Gastroesophageal sphincter (tissue), 4 donors: ENCODE results near the gene FAM117A. TPM values are rescaled to one million over a fixed set of nuclear protein-coding genes. Genes with fewer than 3 reads are reported as not detected.

Experiments
- ATAC-seq: fragments of 150-250 bp; one replicate; pipeline ENCODE4 v1.9.1; 2016; ENCODE audit warnings: mild to moderate bottlenecking, moderate library complexity
- H3K27ac ChIP-seq, 4 donors: fragments of 200-600 bp; sonication (generic) in 3 of 4; 1 replicate in 3 of 4; 2 replicates in 1 of 4; pipeline ENCODE4 v1.5.1; 2016 to 2019
- H3K27me3 ChIP-seq: fragments of 200-600 bp; sonication (generic); one replicate; pipeline ENCODE4 v1.5.1; 2019
- H3K36me3 ChIP-seq, 2 donors: fragments of 200-600 bp; sonication (generic); one replicate each; pipeline ENCODE4 v1.5.1; 2019; ENCODE audit warnings: control low read depth in 1 of 2
- H3K4me1 ChIP-seq, 3 donors: fragments of 200-600 bp; sonication (generic); 1 replicate in 2 of 3; 2 replicates in 1 of 3; pipeline ENCODE4 v1.5.1; 2016 to 2019; ENCODE audit warnings: control low read depth in 2 of 3
- H3K4me3 ChIP-seq, 2 donors: fragments of 200-600 bp; sonication (generic); one replicate each; pipeline ENCODE4 v1.5.1; 2019; ENCODE audit warnings: mild to moderate bottlenecking in 1 of 2, moderate library complexity in 1 of 2
- H3K9me3 ChIP-seq, 3 donors: fragments of 200-600 bp; sonication (generic); one replicate each; pipeline ENCODE4 v1.5.1; 2017 to 2019; ENCODE audit warnings: control low read depth in 2 of 3
- CTCF ChIP-seq, 4 experiments: fragments of 200-600 bp in 2 of 4; fragments of 450-650 bp in 2 of 4; sonication (generic) in 1 of 4; IDR thresholded peaks; one replicate each; pipeline ENCODE4 v1.5.1; 2017 to 2019; ENCODE audit warnings: antibody characterized with exemption in 4 of 4, mild to moderate bottlenecking in 2 of 4, moderate library complexity in 2 of 4
- EP300 ChIP-seq: sonication (generic); formaldehyde crosslinking; IDR thresholded peaks from one replicate; pipeline ENCODE4 v1.6.1; 2017; ENCODE audit warnings: antibody characterized with exemption, mild to moderate bottlenecking
- POLR2A ChIP-seq, 2 donors: fragments of 450-650 bp; IDR thresholded peaks; one replicate each; pipeline ENCODE4 v1.6.1; 2017; ENCODE audit warnings: antibody characterized with exemption in 2 of 2, mild to moderate bottlenecking in 2 of 2, moderate library complexity in 1 of 2
- POLR2AphosphoS5 ChIP-seq: sonication (generic); formaldehyde crosslinking; IDR thresholded peaks from one replicate; pipeline ENCODE4 v1.6.1; 2017; ENCODE audit warnings: antibody characterized with exemption
- WGBS, 2 donors: methylation state at CpG; one replicate each; pipeline ENCODE4 v1.1.5; 2018; ENCODE audit warnings: low coverage in 1 of 2; 5-methylcytosine and 5-hydroxymethylcytosine counted together
- total RNA-seq, 4 donors: library from RNA; depleted of rRNA; stranded (reverse); fragments of >200 nt; gene quantifications; one replicate each; pipeline ENCODE4 v1.1.0, GENCODE V29; 2016

FAM117A gene
- total RNA-seq, 4 donors from 2014 or later: 12.4 to 39.5 (median 19.8) TPM

- WGBS, 2 donors: 78 to 89% methylated on average over 8 to 13 of the region's 13 CpGs
- peaks cover 7 to 77% (median 22%) of the 10 kb centered on the region in 3 donors for H3K4me1 ChIP-seq
- TF ChIP-seq POLR2AphosphoS5 (no peak), EP300 (no peak), POLR2A (IDR thresholded peaks at IDR 0.05) (no peak)
Observed at GRCh38 chr17:49734515-49735490, 29.1 kb downstream of the FAM117A start.

GRCh38 chr17:49731435-49731831 is 32.5 kb downstream of the FAM117A start:
- Histone ChIP-seq H3K27me3 (no peaks in the 10 kb centered on the region), H3K36me3 (peaks cover 0 to 5% of the 10 kb centered on the region in 2 donors), H3K4me1 (peaks cover 7 to 75% (median 29%) of the 10 kb centered on the region in 3 donors), H3K9me3 (no peaks in the 10 kb centered on the region), H3K27ac (peak overlapping the region; percentile 76 to 85 (median 80)), H3K4me3 (no peak overlapping the region)
- 19 to 22% methylated on average over 1 to 4 of the region's 4 CpGs for WGBS, 2 donors
- no peak for ATAC-seq
- no peak for TF ChIP-seq POLR2A (IDR thresholded peaks at IDR 0.05)
- no peak for TF ChIP-seq EP300
- no peak for TF ChIP-seq POLR2AphosphoS5
- no peak for TF ChIP-seq CTCF (IDR thresholded peaks at IDR 0.05)

More at GRCh38 chr17:49734515-49735490, 29.1 kb downstream of the FAM117A start:
- no peak overlapping the region for H3K27ac ChIP-seq
- H3K27me3 ChIP-seq: no peaks in the 10 kb centered on the region
- no peaks in the 10 kb centered on the region for H3K9me3 ChIP-seq
- H3K4me3 ChIP-seq: no peak overlapping the region
- H3K36me3 ChIP-seq: no peaks in the 10 kb centered on the region
- no peak for ATAC-seq

- H3K27ac ChIP-seq: peak overlapping the region; percentile 76 to 85 (median 80)
- H3K27me3 ChIP-seq: no peaks in the 10 kb centered on the region
- WGBS, 2 donors: 28 to 42% methylated on average over 4 to 5 of the region's 5 CpGs
- no peak for ATAC-seq
- H3K4me3 ChIP-seq: no peak overlapping the region
- no peak for TF ChIP-seq EP300
- TF ChIP-seq CTCF (IDR thresholded peaks at IDR 0.05): no peak
- TF ChIP-seq POLR2AphosphoS5: peak; percentile 9
- no peak for TF ChIP-seq POLR2A (IDR thresholded peaks at IDR 0.05)
- peaks cover 0 to 8% of the 10 kb centered on the region in 2 donors for H3K36me3 ChIP-seq
- H3K9me3 ChIP-seq: no peaks in the 10 kb centered on the region
- H3K4me1 ChIP-seq: peaks cover 7 to 74% (median 29%) of the 10 kb centered on the region in 3 donors
Observed at GRCh38 chr17:49730785-49731434, 33.0 kb downstream of the FAM117A start.

- H3K36me3 ChIP-seq: peaks cover 0 to 12% of the 10 kb centered on the region in 2 donors
- peaks cover 7 to 78% (median 29%) of the 10 kb centered on the region in 3 donors for H3K4me1 ChIP-seq
- no peaks in the 10 kb centered on the region for H3K9me3 ChIP-seq
- 0 to 8% methylated on average over 2 to 4 of the region's 4 CpGs for WGBS, 2 donors
- H3K27ac ChIP-seq: peak overlapping the region; percentile 76 to 85 (median 80)
- peak; percentile 94 for ATAC-seq
- TF ChIP-seq EP300 (no peak), CTCF (IDR thresholded peaks at IDR 0.05) (no peak), POLR2A (IDR thresholded peaks at IDR 0.05) (no peak), POLR2AphosphoS5 (peak; percentile 79)
- no peaks in the 10 kb centered on the region for H3K27me3 ChIP-seq
- no peak overlapping the region for H3K4me3 ChIP-seq
Observed at GRCh38 chr17:49730078-49730784, 33.7 kb downstream of the FAM117A start.

- no peaks in the 10 kb centered on the region for H3K9me3 ChIP-seq
- no peak for ATAC-seq
- H3K36me3 ChIP-seq: peaks cover 0 to 12% of the 10 kb centered on the region in 2 donors
- no peak for TF ChIP-seq POLR2A (IDR thresholded peaks at IDR 0.05)
- TF ChIP-seq CTCF (IDR thresholded peaks at IDR 0.05): no peak
- TF ChIP-seq EP300: no peak
- no peak for TF ChIP-seq POLR2AphosphoS5
- no peaks in the 10 kb centered on the region for H3K27me3 ChIP-seq
- H3K4me3 ChIP-seq: no peak overlapping the region
- 33 to 69% methylated on average over 1 to 3 of the region's 3 CpGs for WGBS, 2 donors
- peaks cover 7 to 89% (median 31%) of the 10 kb centered on the region in 3 donors for H3K4me1 ChIP-seq
- peak overlapping the region in 3 of 4 donors; percentile 76 to 85 (median 82) for H3K27ac ChIP-seq
Observed at GRCh38 chr17:49729069-49729468, 34.9 kb downstream of the FAM117A start.
